Measurements from ENCODE around the gene ADPRH.

- TF ChIP-seq CTCF (IDR thresholded peaks at IDR 0.05) (no peak), ZFX (IDR thresholded peaks at IDR 0.05; ENCODE audit: borderline replicate concordance) (no peak)
Measured at GRCh38 chr3:119585208-119585607, 5.9 kb downstream of the ADPRH start.
